ENCODE data around the gene TCIRG1.

DNA sequence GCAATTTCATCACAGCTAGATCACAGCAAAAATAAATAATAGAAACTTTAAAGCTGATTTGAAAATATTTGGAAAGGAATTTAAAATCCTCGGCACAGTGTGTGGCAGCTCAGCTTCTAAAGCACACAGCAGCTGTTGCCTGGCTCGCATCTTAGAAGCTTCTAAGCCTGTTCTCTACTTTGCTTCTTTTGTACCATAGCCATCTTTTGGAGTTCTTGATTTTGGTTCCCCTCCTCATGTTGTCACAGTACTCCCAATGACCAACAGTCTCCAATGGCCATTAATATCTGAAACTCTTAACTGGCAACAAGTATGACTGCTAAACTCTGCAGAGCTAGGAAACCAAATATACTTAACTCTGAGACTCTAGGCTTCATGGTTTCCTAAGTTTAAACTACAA lies 53.6 kb downstream of the TCIRG1 start:
- no peak for TF ChIP-seq CTCF (IDR thresholded peaks at IDR 0.05)
- TF ChIP-seq POLR2A (IDR thresholded peaks at IDR 0.05), result no peak

All from lower leg skin (tissue), 3 donors.